GM12865 (cell line): ENCODE measurements around the gene KCNJ15.

Source experiments
- DNase-seq: peaks from one replicate; pipeline ENCODE4 v3.0.0; 2010; ENCODE audit warnings: low read depth
- H3K4me3 ChIP-seq: 2 replicates; pipeline ENCODE4 v1.5.1; 2011; ENCODE audit warnings: mild to moderate bottlenecking, low read depth, low read length, control low read depth
- CTCF ChIP-seq: IDR thresholded peaks from 2 replicates; pipeline ENCODE4 v1.5.1; 2011; ENCODE audit warnings: low read length, control low read depth, low read depth, inconsistent platforms; ENCODE audit not compliant: insufficient read depth; ENCODE audit errors: missing control alignments

KCNJ15 gene

DNA sequence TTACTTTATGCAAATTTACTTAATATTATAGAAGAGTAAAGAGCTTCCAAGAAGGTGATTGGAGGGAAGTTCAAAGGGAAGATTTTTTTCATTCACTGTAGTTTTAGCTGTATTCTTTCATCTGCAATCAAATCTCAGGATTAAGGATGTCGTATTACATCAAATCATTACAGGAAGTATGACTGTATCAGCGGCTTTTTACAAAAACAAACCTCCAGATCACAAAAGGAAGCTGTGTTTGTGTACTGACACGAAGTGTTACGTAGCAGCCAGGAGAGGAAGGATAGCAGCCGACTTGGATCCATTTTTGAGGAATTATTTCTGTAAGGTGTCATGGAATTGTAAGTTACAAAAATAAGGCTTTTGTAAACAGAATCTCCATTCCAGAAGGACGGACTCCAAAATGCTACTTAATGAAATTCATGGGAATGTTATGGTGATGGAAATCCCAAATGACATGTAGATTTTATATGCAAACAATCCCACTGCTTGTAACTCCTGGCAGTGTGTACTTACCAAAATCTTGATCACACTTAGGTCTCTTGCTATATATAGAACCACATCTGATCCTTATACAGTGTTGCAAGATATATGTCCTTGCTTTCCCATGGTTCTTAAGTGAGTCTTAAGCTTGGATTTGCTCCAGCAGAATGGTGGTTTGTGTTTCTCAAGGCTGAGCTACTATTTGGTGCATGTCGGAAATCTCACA is 49.8 kb downstream of the KCNJ15 start:
- no peak overlapping the region for H3K4me3 ChIP-seq
- DNase-seq, result no peak
- TF ChIP-seq CTCF, result no peak

GRCh38 chr21:38307771-38308531 is 51.2 kb downstream of the KCNJ15 start:
- no peak for DNase-seq
- no peak overlapping the region for H3K4me3 ChIP-seq
- TF ChIP-seq CTCF, result no peak

GRCh38 chr21:38308532-38309119 is 51.8 kb downstream of the KCNJ15 start:
- H3K4me3 ChIP-seq, result no peak overlapping the region
- DNase-seq, result no peak
- no peak for TF ChIP-seq CTCF

DNA sequence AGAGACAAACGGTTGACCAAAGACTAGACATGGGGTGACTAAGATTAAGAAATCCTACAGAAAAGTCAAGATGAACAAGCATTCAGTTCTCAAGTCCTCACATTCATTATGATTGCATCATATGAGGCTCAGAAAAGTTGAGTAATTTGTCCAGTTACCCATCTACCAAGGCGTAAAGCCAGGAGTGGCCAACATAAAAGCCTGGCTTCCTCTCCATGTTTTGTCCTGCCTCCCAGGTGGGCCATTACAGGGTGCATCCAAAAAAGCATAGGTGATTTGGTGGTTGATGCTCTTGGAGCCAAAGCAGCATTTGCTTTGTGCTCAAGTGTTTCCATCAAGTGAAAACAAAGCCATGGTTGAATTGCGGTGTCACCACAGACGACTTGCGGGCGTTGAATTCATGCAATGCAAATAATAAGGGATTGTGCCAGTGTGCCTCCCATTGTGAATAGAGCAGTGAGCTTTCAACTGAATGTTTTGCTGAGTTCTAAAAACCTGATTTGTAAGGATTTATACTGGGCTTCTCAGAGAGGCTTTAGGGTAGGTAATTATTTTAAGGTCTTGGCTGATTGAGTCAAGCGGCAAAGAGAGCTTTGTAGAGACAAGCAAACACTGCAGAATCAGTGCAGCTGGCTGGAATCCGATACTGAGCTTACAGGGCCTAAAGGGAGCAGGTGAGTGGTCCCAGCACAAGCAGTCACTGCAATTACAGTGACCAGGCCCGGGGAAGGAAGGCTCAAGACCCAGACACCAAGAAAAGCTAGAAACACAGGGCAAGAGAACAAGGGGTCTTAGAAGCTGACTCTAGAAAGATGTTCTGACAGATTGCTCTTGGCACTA is 54.1 kb downstream of the KCNJ15 start:
- no peak overlapping the region for H3K4me3 ChIP-seq
- TF ChIP-seq CTCF, result no peak
- DNase-seq, result no peak

- no peak overlapping the region for H3K4me3 ChIP-seq
- DNase-seq, result no peak
- no peak for TF ChIP-seq CTCF
These were observed 55.0 kb downstream of the KCNJ15 start for GRCh38 chr21:38311765-38312164.

DNA sequence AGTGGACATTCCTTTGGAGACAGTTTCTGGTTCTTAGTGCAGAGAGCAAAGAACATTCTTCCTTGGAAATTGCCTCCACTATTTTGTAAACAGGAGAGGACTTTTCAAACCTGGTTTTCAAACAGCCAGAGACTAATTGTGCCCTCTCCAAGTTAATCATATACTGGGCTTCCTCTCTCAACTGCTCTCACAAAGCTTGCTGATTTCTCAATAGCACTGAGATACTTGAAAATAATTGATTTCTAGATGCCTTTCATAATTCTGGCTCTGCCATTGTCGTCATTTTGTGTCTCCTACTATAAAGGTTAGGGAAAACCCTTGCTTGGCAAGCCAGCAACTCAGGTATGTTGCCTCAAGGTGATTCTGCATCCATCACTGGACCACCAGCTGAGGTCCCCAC is 56.0 kb downstream of the KCNJ15 start:
- DNase-seq, result no peak
- no peak overlapping the region for H3K4me3 ChIP-seq
- no peak for TF ChIP-seq CTCF
